KOPT-K1 (cell line): Measurements from ENCODE around the gene DUOX1.
"Not testable (repeated sequence)": the region's sequence is repeated elsewhere in the genome, so short reads cannot be mapped to it uniquely, and the experiment has no call there.

Experiments
- H3K27ac ChIP-seq: fragments of 200-600 bp; sonication (generic); 2 replicates; pipeline ENCODE4 v1.5.1; 2016; ENCODE audit warnings: antibody characterized with exemption, mild to moderate bottlenecking, low read depth, low read length; ENCODE audit not compliant: poor library complexity, severe bottlenecking
- H3K36me3 ChIP-seq: fragments of 200-600 bp; sonication (generic); 2 replicates; pipeline ENCODE4 v1.5.1; 2017; ENCODE audit warnings: antibody characterized with exemption, mild to moderate bottlenecking, low read length, moderate library complexity; ENCODE audit not compliant: insufficient read depth
- H3K9me3 ChIP-seq: fragments of 200-600 bp; sonication (generic); 2 replicates; pipeline ENCODE4 v1.5.1; 2017; ENCODE audit warnings: antibody characterized with exemption, low read length, mild to moderate bottlenecking; ENCODE audit not compliant: insufficient read depth, poor library complexity, severe bottlenecking

The DUOX1 gene

DNA sequence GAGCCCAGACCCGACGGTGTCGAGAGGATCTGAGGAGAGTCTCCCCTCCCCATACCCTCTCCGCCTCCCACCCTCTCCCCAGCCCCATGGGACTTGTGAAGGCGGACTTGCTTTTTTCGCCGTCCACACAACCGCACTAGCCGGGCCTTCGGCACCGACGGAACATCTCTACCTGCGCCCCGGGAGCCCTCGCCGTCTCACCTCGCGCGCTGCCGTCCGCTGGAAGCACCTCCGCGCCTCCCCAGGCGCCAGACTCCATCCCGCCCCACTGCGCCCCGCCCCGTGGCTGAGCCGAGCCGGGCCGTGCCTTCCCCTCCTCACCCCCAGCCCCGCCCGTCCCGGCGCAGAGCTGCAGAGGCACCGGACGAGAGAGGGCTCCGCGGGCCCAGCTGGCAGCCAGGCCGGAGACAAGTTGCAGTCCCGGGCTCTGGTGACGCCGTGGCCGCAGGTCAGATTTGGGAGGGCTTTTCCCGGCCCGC is at the start of gene DUOX1, which contains the start of gene DUOXA1:
Gene DUOX1 (plus strand): TSS at position 344 of the 479 bp plus-strand sequence. CDS start 1,973 bp downstream, outside the sequence.
Gene DUOXA1 (minus strand): TSS at position 229 of the 479 bp plus-strand sequence. CDS start 6,865 bp downstream, outside the sequence.
- Histone ChIP-seq H3K27ac (no peak within 1 kb of the TSS), H3K36me3 (no peaks in the 10 kb centered on the region), H3K9me3 (no peaks in the 10 kb centered on the region)

- not testable (repeated sequence) for H3K36me3 ChIP-seq, H3K9me3 ChIP-seq, H3K27ac ChIP-seq
These were observed 49.2 kb upstream of the DUOX1 start for GRCh38 chr15:45080593-45080992.

DNA sequence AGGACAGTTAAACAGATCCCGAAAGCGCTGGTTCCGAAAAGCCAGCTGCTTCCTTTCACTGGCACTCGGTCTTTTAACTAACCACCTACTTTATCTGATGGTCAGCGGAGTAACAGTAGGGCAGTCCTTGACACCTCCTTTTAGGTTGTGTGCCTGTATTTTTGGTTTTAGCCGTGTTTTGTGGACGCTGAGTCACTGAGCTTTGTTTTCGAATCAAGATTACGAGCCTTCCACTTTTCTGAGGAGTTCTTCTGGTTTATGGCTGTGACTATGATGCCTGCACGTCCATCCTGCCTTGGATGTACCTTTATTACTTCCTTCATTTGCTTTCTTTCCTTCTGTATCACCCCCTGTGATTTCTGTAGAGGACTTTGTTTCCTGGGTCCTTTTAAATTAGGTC is 47.4 kb upstream of the DUOX1 start:
- H3K36me3 ChIP-seq, H3K27ac ChIP-seq, H3K9me3 ChIP-seq: not testable (repeated sequence)

DNA sequence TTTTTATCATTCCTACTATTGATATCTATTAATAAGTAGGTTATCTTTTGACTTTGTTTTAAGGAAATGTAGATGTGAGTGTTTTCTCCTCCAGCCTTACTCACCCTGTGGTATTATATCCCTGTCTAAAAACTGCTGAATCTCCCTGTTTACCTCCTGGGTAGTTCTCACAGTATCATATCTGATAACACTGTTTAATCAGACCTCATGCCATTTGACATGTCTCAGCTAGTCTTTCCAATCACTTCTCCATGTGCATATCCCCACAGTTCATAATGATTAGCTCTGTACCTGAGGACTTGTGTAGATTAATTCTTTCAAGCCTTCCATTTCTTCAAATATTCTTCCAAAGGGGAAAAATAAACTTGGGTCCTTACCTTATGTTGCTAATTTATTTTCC is 46.6 kb upstream of the DUOX1 start:
- H3K9me3 ChIP-seq, result no peaks in the 10 kb centered on the region
- no peaks in the 10 kb centered on the region for H3K36me3 ChIP-seq
- no peak overlapping the region for H3K27ac ChIP-seq

- no peaks in the 10 kb centered on the region for H3K36me3 ChIP-seq
- no peaks in the 10 kb centered on the region for H3K9me3 ChIP-seq
- H3K27ac ChIP-seq, result no peak overlapping the region
These were observed 45.6 kb upstream of the DUOX1 start for GRCh38 chr15:45084163-45084562.

DNA sequence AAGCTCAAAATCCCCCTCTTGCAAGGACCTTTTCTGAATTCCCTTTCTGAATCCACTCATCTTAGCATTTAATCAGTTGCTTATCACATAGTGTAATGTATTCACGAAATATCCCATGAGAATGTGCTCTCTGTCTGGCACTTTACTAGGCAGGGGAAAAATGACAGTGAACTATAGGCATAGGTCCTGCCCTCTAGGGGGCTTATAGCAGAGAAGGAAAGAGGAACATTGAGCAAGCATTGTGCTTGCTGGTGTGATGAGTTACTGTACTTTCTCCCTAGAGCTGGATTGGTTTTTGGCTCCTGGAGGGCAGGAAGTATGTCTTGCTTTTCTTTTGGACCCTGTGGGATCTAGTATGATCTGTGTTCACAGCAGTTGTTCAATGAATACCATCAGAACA is 42.3 kb upstream of the DUOX1 start:
- Histone ChIP-seq H3K27ac (no peak overlapping the region), H3K36me3 (no peaks in the 10 kb centered on the region)

GRCh38 chr15:45088801-45089711 is 40.7 kb upstream of the DUOX1 start:
- Histone ChIP-seq H3K9me3 (no peaks in the 10 kb centered on the region), H3K36me3 (no peaks in the 10 kb centered on the region), H3K27ac (no peak overlapping the region)

More for the DNA sequence above, 42.3 kb upstream of the DUOX1 start:
- no peaks in the 10 kb centered on the region for H3K9me3 ChIP-seq

DNA sequence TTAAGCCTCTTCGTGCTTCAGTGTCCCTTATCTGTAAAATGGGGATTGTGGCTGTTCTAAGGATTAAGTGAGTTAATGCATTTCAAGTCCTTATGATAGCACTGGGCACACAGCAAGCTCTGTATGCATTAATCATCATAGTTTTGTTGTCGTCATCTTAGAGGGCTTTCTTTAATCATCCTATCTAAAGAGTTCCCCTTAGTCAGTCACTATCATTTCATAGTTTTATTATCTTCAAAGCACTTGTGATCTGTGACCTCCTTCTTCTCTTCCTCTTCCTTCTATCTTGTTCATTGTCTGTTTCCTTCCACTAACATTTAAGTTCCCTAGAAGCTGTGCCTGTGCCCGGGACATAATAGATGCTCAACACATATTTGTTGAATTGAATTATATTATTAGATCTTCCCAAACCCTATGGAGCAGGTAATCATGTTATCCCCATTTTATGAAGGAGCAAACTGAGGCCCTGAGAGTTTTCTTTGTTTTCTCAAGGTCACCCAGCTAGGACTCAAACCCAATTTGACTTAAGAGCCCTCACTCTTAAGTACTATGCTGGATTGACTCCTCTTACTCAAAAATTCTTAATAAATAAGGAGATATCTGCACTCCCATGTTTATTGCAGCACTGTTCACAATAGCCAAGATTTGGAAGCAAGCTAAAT is 40.0 kb upstream of the DUOX1 start:
- Histone ChIP-seq H3K9me3 (no peaks in the 10 kb centered on the region), H3K36me3 (no peaks in the 10 kb centered on the region), H3K27ac (no peak overlapping the region)

DNA sequence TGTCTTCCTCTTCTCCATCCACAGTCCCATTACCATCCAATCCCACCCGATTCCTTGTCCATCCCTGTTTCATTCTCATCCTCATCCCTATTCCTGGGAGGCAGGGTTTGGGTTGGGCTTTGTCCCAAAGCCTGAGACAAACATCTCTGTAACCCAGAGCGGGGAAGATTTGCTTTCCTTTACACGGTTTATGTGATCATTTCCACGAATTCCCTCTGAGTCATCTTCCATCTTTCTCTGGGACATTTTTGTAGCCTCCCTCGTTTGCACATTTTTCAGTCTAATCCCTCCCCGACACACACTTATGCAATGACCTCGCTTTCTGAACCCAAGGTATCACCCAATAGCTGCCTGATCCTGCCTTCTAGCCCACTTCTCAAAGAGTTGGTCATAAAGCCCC is 38.6 kb upstream of the DUOX1 start:
- H3K9me3 ChIP-seq, result no peaks in the 10 kb centered on the region
- H3K36me3 ChIP-seq, result no peaks in the 10 kb centered on the region
- H3K27ac ChIP-seq, result no peak overlapping the region

DNA sequence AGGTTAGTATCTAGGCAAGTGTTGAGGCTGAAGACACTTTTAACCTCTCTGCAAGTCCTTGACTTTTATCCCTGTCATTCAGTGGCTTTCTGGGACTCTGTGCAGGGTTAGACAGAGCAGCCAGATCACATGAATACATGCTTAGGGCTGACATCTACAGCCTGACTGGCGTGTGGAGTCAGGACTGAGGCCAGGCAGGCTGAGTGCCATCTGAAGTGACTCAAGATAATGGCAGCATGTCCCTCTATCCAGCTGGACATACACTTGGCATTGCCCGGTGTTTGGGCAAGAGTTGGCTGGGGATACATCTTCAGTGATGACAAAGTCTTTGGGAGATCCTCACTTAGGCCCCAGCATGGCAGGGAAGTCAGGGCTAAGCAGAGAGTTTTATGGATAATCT is 38.2 kb upstream of the DUOX1 start:
- Histone ChIP-seq H3K27ac (no peak overlapping the region), H3K36me3 (no peaks in the 10 kb centered on the region), H3K9me3 (no peaks in the 10 kb centered on the region)

DNA sequence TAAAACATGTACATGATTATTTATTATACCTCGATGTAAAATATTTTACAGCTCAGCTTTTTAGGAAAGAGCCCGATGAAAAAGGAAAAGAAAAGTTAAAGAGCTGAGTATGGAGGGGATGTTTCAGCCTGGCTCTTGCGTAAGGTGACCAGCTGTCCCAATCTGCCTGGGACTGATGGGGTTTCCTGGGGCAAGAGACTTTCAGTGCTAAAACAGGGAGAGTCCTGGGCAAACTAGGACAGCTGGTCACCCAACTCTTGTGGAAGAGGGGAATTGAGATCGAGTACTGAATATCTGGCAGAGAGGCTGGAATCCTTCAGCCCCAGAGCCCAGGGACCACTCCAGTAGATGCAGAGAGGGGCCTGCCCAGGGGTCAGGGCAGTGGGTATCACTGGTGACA is 36.8 kb upstream of the DUOX1 start:
- Histone ChIP-seq H3K36me3 (no peaks in the 10 kb centered on the region), H3K27ac (no peak overlapping the region), H3K9me3 (no peaks in the 10 kb centered on the region)

GRCh38 chr15:45093622-45094357 is 36.0 kb upstream of the DUOX1 start:
- Histone ChIP-seq H3K36me3 (no peaks in the 10 kb centered on the region), H3K9me3 (no peaks in the 10 kb centered on the region), H3K27ac (no peak overlapping the region)

DNA sequence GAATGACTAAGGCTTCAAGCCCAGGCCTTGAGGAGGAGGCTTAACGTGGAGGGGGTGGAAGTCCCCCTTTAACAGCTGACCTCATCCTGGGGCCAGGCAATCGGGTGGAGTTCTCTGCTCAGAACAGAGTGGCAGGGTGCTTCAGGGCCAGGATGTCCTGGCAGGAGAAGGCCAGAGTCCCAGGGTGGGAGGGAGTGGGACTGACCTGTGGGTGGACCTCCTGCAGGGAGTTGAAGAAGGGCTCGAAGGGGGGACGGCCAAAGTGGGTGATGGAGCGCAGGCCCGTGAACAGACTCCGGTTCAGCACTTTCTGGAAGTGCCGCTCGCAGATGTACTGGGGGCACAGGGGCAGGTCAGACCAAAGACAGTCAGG is 35.5 kb upstream of the DUOX1 start:
- no peaks in the 10 kb centered on the region for H3K9me3 ChIP-seq
- no peak overlapping the region for H3K27ac ChIP-seq
- H3K36me3 ChIP-seq, result no peaks in the 10 kb centered on the region

DNA sequence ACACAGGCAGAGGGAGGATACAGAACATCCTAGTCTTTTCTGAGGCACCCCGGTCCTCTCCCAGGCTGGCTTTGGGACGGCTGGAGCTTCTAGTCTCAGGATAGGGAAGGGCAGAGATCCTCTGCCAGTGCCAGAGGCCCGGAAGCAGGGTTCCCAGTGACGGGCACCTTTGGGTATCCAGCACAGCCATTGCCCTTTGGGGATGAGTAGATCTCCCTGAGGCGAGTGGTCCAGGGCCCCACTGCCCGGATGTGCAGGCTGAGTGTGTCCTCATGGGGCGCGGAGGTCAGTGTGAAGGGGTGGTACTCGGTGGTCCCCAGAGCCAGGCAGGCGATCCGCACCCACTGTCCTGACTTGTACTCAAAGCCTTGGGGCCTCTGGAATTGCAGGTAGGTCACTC is 34.1 kb upstream of the DUOX1 start:
- Histone ChIP-seq H3K9me3 (no peaks in the 10 kb centered on the region), H3K27ac (no peak overlapping the region), H3K36me3 (no peaks in the 10 kb centered on the region)

GRCh38 chr15:45097466-45097865 is 32.3 kb upstream of the DUOX1 start:
- H3K36me3 ChIP-seq, result no peaks in the 10 kb centered on the region
- no peak overlapping the region for H3K27ac ChIP-seq
- H3K9me3 ChIP-seq, result no peaks in the 10 kb centered on the region
